Renal cortex interstitium (tissue), 11 donors: ENCODE results near the gene DPYD. TPM values are rescaled to one million over a fixed set of nuclear protein-coding genes. Genes with fewer than 3 reads are reported as not detected.

Experiments
- DNase-seq, 11 donors: peaks; one replicate each; pipeline ENCODE4 v3.0.0-alpha.2; 2013; ENCODE audit warnings: low read depth in 9 of 11, low spot score in 4 of 11; ENCODE audit errors: extremely low read depth in 1 of 11
- polyA plus RNA-seq, 3 donors: library from polyadenylated mRNA; unstranded; fragments of 120-200 nt; gene quantifications; one replicate each; pipeline ENCODE4 v1.2.1, GENCODE V29; 2013; ENCODE audit not compliant: insufficient read length in 3 of 3

Gene DPYD
- polyA plus RNA-seq, 3 donors, result 11.6 to 13.0 (median 13.0) TPM

GRCh38 chr1:97033949-97034348 lies 886.9 kb downstream of the DPYD start:
- no peak for DNase-seq
